ENCODE measurements around the gene ADAMTS4. TPM values are rescaled to one million over a fixed set of nuclear protein-coding genes. Genes with fewer than 3 reads are reported as not detected.

Gene ADAMTS4
- total and polyA plus RNA-seq, 9 of the 15 experiments (the other 6 are each of a cell fraction or from before 2014, with no cell fraction given) = 0.07 to 3.7 (median 0.41) TPM

DNA sequence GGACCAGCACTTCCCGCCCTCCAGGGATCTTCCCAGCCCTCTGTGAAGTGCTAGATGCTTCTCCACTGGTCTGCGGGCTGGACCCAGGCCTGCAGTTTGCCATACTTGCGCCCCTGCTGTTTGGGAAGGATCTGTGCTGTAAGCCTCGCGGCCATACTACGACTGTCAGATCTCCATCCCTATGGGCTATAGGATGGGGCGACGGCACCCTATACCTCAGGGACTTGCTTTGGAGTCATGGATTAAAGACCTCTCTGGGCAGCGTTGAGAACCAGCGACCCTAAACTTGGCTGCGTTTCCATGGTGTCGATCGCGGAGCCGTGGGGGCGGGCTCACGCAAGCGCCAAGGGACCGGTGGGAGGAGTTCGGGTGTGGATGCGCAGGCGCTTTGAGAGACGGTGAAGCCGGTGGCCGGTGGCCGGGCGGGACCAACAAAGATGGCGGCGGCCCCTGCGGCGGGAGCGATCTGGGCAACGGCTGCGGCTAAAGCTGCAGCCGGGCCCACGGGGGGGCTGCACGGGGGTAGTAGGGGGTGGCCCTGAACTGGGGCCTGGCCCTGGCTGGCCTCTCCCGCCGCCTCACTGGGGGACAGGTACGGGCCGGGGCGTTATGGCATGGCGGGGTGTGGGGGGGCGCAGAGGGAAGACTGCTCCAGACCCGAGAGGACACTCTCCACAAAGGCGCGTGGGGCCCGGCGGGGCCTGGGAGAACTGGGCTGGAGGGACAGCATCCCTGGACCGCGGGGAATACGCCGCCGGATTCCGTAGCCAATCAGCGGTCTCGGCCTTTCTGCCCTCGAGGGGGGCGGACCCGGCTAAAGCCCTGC is 39.6 kb downstream of the ADAMTS4 start, which contains the start of gene USP21 (continued):
- TF ChIP-seq TAF1 (IDR thresholded peaks at IDR 0.05; ENCODE audit: control insufficient read depth, extremely low read depth, insufficient read depth, low read length, severe bottlenecking) = peak; percentile 98
- no peak for TF ChIP-seq ZC3H4 (CRISPR knock-in tag; IDR thresholded peaks at IDR 0.05; ENCODE audit: borderline replicate concordance)
- TF ChIP-seq, protein P1, sequence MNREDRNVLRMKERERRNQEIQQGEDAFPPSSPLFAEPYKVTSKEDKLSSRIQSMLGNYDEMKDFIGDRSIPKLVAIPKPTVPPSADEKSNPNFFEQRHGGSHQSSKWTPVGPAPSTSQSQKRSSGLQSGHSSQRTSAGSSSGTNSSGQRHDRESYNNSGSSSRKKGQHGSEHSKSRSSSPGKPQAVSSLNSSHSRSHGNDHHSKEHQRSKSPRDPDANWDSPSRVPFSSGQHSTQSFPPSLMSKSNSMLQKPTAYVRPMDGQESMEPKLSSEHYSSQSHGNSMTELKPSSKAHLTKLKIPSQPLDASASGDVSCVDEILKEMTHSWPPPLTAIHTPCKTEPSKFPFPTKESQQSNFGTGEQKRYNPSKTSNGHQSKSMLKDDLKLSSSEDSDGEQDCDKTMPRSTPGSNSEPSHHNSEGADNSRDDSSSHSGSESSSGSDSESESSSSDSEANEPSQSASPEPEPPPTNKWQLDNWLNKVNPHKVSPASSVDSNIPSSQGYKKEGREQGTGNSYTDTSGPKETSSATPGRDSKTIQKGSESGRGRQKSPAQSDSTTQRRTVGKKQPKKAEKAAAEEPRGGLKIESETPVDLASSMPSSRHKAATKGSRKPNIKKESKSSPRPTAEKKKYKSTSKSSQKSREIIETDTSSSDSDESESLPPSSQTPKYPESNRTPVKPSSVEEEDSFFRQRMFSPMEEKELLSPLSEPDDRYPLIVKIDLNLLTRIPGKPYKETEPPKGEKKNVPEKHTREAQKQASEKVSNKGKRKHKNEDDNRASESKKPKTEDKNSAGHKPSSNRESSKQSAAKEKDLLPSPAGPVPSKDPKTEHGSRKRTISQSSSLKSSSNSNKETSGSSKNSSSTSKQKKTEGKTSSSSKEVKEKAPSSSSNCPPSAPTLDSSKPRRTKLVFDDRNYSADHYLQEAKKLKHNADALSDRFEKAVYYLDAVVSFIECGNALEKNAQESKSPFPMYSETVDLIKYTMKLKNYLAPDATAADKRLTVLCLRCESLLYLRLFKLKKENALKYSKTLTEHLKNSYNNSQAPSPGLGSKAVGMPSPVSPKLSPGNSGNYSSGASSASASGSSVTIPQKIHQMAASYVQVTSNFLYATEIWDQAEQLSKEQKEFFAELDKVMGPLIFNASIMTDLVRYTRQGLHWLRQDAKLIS (CRISPR knock-in tag; IDR thresholded peaks at IDR 0.05) = peak; percentile 74; the same call in 1 of the 2 replicates
- no peak for TF ChIP-seq COPS2 (conservative IDR thresholded peaks at IDR 0.05)
- no peak for TF ChIP-seq MXI1 (IDR thresholded peaks at IDR 0.05; ENCODE audit: low read depth, low read length)
- no peak for TF ChIP-seq NEUROD1 (IDR thresholded peaks at IDR 0.05; ENCODE audit: borderline replicate concordance, low read depth, low read length, partially characterized antibody)
- TF ChIP-seq, protein P2, sequence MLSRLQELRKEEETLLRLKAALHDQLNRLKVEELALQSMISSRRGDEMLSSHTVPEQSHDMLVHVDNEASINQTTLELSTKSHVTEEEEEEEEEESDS (CRISPR knock-in tag; IDR thresholded peaks at IDR 0.05) = no peak
- TF ChIP-seq CC2D1A (IDR thresholded peaks at IDR 0.05) = no peak
- TF ChIP-seq BRD9 (IDR thresholded peaks at IDR 0.05; ENCODE audit: low read depth, partially characterized antibody) = no peak
- TF ChIP-seq, protein P3, sequence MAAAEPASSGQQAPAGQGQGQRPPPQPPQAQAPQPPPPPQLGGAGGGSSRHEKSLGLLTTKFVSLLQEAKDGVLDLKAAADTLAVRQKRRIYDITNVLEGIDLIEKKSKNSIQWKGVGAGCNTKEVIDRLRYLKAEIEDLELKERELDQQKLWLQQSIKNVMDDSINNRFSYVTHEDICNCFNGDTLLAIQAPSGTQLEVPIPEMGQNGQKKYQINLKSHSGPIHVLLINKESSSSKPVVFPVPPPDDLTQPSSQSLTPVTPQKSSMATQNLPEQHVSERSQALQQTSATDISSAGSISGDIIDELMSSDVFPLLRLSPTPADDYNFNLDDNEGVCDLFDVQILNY (CRISPR knock-in tag; IDR thresholded peaks at IDR 0.05) = no peak
- TF ChIP-seq, protein P4, sequence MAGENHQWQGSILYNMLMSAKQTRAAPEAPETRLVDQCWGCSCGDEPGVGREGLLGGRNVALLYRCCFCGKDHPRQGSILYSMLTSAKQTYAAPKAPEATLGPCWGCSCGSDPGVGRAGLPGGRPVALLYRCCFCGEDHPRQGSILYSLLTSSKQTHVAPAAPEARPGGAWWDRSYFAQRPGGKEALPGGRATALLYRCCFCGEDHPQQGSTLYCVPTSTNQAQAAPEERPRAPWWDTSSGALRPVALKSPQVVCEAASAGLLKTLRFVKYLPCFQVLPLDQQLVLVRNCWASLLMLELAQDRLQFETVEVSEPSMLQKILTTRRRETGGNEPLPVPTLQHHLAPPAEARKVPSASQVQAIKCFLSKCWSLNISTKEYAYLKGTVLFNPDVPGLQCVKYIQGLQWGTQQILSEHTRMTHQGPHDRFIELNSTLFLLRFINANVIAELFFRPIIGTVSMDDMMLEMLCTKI (IDR thresholded peaks at IDR 0.05; ENCODE audit: partially characterized antibody) = no peak
- no peak for TF ChIP-seq ZNF445 (CRISPR knock-in tag; IDR thresholded peaks at IDR 0.05; ENCODE audit: low read depth)
- TF ChIP-seq ZSCAN32 (CRISPR knock-in tag; IDR thresholded peaks at IDR 0.05) = no peak
- TF ChIP-seq CREBBP (IDR thresholded peaks at IDR 0.05; ENCODE audit: low read depth, low read length) = no peak
- no peak for TF ChIP-seq HEY1 (CRISPR knock-in tag; IDR thresholded peaks at IDR 0.05; ENCODE audit: borderline replicate concordance)
- no peak for TF ChIP-seq CHCHD3 (CRISPR knock-in tag; IDR thresholded peaks at IDR 0.05)
- no peak for TF ChIP-seq XRCC4 (IDR thresholded peaks at IDR 0.05; ENCODE audit: extremely low read depth, insufficient read depth, insufficient read length)
- TF ChIP-seq, protein P5, sequence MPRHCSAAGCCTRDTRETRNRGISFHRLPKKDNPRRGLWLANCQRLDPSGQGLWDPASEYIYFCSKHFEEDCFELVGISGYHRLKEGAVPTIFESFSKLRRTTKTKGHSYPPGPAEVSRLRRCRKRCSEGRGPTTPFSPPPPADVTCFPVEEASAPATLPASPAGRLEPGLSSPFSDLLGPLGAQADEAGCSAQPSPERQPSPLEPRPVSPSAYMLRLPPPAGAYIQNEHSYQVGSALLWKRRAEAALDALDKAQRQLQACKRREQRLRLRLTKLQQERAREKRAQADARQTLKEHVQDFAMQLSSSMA (CRISPR knock-in tag; IDR thresholded peaks at IDR 0.05) = no peak
- TF ChIP-seq, protein P6, sequence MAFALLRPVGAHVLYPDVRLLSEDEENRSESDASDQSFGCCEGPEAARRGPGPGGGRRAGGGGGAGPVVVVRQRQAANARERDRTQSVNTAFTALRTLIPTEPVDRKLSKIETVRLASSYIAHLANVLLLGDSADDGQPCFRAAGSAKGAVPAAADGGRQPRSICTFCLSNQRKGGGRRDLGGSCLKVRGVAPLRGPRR (CRISPR knock-in tag; IDR thresholded peaks at IDR 0.05) = no peak
- peak; percentile 75; the same call in 1 of the 2 replicates for TF ChIP-seq RB1 (IDR thresholded peaks at IDR 0.05; ENCODE audit: low read depth)
- TF ChIP-seq ZNF24 (IDR thresholded peaks at IDR 0.05) = no peak
